ENCODE results near the gene RACGAP1.

The RACGAP1 gene, protein sequence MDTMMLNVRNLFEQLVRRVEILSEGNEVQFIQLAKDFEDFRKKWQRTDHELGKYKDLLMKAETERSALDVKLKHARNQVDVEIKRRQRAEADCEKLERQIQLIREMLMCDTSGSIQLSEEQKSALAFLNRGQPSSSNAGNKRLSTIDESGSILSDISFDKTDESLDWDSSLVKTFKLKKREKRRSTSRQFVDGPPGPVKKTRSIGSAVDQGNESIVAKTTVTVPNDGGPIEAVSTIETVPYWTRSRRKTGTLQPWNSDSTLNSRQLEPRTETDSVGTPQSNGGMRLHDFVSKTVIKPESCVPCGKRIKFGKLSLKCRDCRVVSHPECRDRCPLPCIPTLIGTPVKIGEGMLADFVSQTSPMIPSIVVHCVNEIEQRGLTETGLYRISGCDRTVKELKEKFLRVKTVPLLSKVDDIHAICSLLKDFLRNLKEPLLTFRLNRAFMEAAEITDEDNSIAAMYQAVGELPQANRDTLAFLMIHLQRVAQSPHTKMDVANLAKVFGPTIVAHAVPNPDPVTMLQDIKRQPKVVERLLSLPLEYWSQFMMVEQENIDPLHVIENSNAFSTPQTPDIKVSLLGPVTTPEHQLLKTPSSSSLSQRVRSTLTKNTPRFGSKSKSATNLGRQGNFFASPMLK

DNA sequence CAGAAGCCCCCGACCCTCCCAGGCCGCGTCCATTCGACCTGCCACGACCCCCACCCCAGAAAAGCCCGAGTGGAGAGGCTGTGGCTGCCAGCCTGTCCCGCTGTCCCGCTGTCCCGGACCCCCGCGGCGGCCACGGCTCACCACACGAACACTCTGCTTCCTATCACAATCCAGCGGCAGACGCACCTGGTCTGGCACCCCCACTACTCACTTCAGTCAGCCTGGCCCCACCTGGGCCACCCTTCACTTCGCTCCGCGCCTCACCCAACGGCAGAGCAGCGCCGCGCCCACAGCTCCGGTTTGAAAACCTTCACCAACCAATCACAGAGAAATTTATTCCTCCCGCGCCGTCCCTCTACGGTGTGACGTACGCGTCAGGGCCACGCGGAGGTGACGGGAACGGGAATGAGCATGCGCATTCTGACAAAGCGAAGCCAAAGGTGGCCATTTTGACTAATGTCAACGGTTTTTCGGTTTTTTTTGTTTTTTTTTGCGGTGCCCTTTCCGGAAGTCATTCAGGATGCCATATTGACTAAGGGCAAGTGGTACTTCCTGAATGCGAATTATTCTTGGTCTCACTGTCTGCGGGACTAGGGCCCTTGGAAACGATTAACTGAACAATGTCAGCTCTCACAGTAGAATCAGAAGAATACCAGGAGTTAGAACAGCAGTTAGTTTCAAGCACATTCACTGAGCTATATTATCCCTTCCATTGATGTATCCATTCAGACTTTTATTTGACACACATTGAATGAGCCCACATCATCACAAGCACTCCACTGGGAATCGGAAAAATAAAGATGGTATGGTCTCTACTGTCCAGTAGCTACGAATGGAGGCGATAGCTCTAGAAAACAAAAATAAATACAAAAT lies at the start of gene RACGAP1:
Gene RACGAP1, minus strand, starts transcription at position 308 of the 873 bp plus-strand sequence. CDS start 8,779 bp downstream, outside the sequence.
- DNase-seq, result peak; percentile 100

DNA sequence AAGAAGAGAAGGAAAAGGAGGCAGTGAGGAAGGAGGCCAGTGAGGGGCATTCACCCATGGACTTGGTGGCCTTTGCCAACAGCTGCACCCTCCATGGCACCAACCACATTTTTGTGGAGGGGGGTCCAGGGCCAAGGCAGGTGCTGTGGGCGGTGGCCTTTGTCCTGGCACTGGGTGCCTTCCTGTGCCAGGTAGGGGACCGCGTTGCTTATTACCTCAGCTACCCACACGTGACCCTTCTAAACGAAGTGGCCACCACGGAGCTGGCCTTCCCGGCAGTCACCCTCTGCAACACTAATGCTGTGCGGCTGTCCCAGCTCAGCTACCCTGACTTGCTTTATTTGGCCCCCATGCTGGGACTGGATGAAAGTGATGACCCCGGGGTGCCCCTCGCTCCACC lies 48.4 kb upstream of the RACGAP1 start:
- no peak for DNase-seq

DNA sequence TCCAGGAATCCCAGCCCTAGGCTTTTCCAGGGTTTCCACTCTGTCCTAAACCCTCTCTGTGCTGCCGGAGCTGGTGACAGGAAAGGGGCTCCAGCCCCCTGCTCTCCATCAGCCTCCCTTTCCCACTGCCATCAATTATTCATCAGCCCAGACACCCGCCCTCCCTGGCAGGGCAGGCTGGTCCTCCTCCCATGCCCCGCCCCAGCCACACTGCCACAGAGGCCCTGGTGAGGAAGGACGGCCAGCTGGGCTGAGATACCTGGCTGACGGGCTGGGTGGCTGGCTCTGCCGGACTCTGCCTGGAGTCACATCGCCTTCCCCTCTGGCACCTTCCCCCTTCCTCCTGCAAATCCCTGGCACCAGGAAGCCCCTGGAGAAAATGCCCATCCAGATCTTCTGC lies 47.9 kb upstream of the RACGAP1 start:
- no peak for DNase-seq

DNA sequence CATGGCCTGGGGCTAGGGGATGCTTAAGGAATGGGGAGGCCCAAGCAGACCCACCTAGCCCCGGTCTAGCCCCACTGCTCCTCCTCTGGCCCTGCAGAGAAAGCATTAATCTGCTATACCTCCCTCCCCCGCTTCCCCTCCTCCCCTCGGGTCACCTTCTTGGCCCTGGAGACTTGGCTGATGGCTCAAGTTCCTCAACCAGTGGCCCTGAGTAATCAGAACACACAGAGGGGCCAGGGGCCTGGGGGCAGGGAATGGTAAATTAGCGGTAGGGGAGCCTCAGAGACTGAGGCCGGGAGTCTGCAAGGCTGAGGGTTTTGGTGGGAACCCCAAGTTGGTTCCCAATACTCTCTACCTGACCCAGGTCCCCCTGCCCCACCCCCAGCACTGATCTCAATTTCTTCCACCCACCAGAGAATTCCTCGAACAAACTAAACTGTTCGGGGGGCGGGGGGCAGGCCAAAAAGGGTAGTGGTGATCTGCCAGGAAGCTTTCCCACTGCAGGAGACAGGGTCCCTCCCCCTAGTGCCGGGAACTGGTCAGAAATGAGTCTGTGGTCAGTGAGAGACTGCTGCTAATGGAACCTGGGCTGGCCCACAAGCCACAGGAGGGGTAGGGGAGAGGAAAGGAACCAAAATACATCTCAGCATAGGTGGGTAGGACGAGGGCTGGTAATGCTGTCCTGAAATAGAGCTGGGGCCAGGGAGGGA lies 47.1 kb upstream of the RACGAP1 start:
- DNase-seq, result no peak

DNA sequence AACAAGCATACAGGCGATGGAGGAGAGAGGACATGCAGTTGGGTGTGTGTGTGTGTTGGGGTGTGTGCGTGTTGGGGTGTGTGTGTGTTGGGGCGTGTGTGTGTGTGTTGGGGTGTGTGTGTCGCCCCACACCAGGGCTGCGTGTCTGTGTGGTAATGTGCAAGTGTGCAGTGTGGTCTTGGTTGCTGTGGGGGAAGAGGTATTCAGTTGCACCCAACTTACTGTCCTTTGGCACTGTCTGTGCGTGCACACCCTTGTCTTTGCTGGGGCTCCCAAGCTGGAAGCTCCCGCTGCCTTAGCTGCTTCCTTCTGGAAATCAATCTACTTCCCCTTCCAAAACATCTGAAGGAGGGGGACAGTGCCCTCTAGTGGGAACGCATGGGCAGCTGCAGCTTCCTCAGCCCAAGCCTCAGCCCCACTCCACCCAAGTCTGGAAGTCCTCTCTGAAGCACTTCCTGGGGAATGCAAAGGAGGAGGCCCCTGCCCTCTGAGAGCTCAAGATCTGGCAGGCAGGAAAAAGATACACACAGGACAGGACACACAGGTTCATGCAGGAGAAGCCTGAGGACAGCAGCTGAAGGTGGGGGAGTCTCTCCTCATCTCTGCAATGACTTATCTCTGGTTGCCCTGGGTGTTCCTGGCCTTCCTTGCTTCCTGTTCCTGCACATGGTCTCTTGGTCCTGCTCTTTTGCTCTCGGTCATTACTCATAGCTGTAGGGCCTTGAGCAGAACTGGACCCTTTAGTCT lies 45.2 kb upstream of the RACGAP1 start:
- DNase-seq, result peak; percentile 55

DNA sequence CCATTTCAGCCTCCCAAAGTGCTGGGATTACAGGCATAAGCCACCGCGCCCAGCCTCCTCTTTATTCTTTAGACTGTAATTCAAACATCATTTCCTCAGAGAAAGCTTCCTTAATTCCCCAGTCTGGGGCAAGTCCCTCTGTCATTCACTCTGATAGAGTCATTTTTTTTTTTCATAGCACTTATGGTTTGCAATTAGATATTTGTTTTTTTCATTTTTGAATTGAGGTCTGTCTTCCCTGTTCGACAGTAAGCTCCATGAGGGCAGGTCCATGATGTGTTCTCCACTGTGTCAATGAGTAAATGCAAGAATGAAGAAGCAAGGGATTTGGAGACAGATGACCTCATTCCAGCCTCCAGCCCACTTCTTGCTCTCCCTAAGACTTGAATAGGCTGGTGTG lies 44.2 kb upstream of the RACGAP1 start:
- DNase-seq, result no peak

DNA sequence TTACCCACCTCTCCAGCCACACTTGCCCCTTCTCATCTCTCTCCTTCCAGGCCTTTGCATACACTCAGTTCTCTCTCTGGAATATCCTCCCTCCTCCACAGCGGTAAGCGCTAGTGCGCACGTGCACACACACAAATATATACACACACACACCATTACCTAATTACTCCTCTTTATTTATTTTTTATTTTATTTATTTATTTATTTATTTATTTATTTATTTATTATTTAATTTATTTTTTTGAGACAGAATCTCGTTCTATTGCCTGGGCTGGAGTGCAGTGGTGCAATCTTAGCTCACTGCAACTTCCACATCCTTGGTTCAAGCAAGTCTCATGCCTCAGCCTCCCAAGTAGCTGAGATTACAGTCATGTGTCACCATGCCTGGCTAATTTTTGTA lies 43.8 kb upstream of the RACGAP1 start:
- DNase-seq, result no peak

DNA sequence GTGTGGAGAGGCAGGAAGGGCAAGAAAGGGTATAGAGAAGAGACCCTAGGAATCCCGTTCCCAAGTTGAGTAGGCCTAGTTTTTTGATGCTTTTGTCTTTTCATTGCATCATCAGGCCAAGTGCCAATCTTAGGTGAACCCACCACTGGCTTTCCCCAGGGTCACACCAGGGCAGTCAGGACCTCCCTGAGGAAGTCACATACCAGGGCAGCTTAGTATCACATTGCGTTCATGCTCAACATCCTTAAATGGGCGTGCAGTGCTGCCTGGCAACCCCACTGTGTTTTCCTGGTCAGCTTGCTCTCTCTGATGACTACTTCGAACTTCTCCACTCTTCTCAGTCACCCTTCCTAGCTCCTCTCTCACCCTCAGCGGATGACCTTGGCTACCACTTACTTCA lies 41.1 kb upstream of the RACGAP1 start:
- no peak for DNase-seq

DNA sequence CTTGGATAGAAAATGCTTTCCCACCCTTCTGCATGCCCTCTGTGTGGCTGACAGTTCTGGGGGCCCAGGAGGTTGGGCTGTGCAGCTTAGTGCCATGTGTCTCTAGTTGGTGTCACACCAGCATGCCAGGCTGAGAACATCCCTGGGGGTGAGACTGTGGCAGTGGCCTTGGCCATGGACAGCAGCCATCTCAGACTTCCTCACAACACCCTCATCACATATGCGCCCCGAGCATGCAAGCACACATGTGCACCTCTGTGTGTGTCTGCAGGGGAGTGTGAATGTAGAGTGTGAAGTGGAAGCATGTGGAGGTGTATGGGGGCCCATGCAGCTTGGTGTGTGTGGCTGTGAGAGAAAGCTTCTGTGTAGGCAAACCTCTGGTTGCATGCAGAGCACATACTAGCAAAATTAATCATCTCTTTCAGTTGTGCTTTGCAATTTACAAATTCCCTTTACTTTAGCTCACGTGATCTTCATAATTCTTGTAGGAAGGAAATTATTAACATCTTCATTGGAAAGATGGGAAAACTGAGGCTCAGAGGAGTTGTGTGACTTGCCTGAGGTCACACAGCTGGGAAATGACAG lies 40.5 kb upstream of the RACGAP1 start:
- no peak for DNase-seq

DNA sequence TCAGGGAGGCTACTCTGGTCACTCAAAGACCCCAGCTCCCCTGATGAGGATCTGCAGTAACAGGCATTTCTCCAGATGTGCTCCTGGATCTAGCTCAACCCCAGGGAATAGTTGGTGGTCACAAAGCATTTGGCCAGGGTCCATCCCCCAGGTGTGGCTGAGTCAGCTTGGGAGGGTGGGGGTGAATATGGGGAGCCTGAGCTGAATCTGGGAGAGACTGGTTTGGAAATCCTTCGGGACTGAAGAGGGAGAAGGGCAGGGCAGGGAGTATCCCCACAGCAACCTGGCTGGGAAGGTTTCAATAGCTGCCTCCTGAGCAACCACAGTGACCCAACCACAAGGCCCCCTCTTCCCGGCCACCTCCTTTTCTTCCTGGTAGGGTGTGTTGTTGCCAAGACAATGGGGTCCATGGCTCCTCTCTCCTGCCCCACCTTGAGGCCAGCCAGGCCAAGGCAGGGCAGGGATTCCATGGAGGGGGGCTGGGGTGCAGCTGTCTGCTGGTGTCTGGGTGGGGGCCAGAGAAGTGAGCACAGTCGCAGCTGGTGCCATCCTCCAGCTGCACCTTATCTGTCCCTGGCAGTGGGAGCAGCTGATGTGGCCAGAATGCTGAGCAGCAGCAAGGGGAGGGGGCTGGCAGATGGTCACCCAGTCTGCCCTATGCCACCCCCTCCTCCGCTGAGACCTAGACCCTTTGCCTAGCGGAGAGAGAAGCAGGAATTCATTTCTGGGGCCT lies 37.6 kb upstream of the RACGAP1 start:
- no peak for DNase-seq

DNA sequence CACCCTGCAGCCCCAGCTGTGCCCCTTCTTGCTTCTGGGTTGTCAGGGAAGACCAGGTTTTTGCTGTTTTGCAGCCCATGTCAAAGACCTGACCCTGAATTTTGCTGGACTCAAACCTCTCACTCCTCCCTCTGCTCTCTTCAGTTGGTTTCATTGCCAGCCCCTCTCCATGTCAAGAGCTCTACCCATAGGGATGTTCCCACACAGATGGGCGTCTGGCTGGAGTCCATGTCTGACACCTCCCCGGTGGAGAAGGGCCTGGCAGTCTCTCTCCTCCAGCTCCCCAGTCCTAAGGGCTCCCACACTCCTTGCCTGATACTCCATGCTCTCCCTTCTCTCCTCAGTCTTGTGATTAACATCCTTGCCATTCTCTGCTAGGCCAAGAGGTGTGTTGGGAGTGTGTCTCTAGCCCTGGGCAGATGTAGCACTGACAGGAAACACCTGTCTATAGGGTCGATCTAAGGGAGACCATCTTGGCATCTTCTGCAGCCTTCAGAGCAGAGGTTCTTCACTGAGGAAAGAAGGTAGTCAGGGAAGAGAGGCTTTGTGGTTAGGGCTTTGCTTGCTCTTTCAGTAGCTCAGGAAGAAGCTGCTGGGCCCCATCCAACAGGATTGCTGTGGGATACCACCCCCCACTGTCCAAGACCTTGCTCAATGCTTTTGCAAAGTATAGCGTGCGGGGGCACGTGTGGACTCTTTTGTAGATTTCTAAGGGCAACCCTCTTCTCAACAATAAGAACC lies 36.8 kb upstream of the RACGAP1 start:
- no peak for DNase-seq

DNA sequence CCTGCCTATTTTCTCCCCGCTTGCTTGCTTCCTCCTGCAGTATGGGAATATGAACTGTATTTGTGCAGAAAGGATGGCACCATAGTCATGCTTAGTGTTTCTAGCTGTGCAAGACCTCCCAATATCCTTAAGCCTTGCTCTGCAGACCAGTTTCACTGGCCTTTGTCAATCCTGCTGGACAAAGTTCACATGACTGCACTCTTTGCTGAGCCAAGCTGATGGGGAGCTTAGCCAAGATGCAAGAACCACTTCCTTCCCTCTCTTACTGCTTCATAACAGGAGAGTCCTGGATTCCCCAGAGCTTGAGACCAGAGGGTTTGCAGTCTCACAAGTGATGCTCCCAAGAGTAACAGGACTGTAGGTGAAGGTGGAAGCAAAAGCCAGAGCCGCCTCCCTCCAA lies 35.9 kb upstream of the RACGAP1 start:
- DNase-seq, result no peak

DNA sequence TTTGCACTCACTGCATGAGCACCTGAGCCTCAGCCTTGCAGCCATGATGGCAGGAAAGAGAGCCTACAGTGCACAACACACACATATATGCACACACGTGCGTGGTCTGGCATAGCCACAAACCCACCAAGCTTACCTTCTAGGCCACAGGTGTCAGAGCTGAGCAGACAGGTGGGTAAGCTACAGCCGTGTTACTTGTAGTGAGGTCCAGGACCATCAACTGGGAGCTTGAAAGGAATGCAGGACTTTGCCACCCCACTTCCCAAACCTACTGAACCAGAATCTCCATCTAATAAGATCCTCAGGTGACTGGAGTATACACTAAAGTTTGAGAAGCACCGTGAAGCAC lies 34.8 kb upstream of the RACGAP1 start:
- DNase-seq, result no peak

DNA sequence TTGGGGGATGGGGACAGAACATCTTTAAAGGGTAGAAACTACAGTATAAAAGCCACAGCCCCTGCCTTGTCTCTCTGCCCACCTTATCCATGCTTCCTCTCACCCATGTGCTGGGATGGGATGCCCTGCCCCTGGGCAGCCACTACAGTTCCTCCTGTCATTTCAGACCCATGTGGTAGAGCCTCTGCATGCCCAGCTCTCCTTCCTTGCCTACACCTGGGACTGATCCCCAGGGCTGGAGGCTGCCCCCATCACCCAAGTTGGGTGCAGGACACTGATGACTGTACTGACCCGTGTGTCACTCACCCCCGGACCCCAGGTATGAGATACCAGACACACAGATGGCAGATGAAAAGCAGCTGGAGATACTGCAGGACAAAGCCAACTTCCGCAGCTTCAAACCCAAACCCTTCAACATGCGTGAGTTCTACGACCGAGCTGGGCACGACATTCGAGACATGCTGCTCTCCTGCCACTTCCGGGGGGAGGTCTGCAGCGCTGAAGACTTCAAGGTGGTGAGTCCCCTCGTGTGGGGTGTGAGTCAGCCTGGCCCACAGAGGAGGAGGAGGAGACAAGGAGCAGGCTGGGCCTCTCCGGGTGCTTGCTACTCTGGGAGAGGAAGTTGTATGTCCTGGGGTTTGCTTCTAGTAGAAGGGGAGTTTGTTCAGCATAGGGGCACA lies 34.3 kb upstream of the RACGAP1 start:
- no peak for DNase-seq

DNA sequence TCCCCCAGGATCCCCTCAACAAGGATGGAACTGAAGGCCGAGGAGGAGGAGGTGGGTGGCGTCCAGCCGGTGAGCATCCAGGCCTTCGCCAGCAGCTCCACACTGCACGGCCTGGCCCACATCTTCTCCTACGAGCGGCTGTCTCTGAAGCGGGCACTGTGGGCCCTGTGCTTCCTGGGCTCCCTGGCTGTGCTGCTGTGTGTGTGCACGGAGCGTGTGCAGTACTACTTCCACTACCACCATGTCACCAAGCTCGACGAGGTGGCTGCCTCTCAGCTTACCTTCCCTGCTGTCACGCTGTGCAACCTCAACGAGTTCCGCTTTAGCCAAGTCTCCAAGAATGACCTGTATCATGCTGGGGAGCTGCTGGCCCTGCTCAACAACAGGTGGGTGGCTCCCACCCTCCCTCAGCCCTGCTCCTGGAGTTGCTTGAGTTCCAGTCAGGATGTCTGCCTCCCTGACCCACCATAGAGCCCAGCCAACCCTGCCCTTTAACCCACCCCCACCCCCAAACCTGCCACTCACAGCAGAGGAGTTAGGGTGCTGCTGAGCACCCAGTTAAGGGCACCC lies 33.5 kb upstream of the RACGAP1 start:
- no peak for DNase-seq

DNA sequence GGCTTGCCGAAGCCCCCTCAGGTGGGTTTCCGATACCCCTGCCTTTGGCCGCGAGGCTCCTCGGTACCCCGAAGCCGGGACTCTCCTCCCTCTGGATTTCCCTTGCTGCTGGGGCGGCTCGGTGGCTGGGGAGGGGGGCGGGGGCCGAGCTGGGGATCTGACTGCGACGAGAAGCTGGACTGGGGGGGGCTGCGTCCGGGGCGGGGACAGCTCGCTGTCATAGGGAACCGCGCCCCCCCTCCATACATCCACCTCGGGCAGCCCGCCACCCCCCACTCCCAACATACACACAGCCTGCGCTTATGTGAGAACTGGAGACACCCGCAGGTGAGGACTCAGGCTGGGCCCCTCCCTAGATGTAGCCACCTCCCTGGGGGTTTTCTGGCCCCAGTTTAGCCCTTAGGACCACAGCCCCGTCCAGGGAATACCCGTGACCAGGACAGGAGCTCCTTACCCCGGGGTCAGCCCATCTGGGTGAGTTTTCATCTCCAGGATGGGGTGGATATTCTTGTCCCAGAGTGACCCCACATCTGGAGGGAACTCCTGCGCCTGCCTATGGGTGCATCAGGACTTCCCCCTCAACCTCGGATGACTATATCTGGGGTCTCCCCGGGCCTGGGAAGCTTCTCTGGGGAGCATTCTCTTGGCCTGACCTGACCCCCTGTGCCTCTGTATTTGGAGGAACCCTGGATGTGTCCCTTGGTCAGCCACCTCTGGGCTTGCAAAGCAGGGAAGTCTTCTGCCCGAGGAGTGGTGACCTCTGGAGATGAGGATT lies 32.8 kb upstream of the RACGAP1 start:
- DNase-seq, result no peak

DNA sequence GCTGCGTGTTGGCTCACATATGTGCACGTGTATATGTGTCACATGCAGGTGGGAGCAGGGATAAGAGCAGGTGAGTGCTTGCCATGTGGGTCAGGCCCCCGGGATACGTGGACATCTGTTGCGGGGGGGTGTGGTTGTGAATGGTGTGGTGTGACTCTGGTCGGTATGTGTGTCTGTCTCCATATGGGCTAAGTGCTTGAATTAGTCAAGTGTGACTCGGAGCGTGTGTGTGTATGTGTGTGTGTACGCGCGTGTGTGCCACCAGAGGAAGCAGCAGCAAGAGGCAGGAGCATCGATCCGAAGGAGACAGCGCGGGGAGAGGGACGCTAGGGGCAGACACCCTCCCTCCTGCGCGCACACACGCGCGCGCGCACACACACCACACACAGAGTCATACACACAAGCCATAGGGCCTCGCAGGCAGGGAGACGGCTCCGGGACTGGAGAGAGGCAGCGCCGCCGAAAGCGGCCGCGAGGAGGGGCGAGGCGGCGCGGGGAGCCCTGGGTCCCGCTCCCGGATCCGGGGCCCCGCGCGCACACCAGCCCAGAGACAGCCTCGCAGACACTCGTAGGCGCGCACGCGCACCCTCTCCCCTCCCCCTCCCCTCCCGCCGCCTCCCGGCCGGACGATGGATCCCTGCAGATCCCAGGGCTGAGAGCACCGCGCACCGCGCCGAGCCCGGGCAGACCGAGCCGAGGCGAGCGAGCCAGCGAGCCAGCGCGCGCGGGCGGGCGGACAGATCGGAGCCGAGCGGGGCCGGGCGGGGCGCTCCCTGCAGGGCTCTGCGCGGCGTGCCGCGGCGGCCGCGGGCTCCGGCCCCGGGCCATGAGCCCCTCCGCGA lies 31.9 kb upstream of the RACGAP1 start, which contains the start of gene ASIC1:
Gene ASIC1, plus strand, starts transcription at position 597 of the 842 bp plus-strand sequence. CDS start 1,171 bp downstream, outside the sequence.
- DNase-seq, result peak; percentile 57

DNA sequence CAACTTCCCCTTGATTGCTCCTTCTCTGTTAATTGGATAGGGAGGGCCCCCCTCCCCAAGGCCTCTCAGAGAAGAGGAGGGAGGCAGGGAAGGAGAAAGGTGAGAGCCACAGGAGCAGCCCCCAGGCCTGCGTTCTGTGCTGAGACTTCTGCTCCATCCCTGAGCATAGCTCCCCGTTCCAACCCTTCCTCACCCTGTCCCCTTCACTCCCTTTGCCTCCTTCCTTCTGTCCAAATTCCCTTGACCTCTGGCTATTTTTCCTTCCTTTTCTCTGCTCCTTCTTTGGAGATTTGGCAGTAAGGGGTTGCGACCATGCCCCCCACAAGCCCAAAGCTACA lies 31.3 kb upstream of the RACGAP1 start:
- DNase-seq, result no peak
